H1 (cell line): ENCODE results near the gene TTC22. TPM values are rescaled to one million over a fixed set of nuclear protein-coding genes. Genes with fewer than 3 reads are reported as not detected.

Experiments used
- CTCF ChIA-PET: fragments of 300-600 bp; sonication (Branson Sonifier 250); formaldehyde crosslinking; loops from one replicate; lab custom pipeline; 2021; ENCODE audit not compliant: partially characterized antibody; lab: Charles Lee
- POLR2A ChIA-PET: fragments of 300-600 bp; sonication (Branson Sonifier 250); formaldehyde crosslinking; loops from one replicate; lab custom pipeline; 2021; ENCODE audit warnings: inconsistent platforms; ENCODE audit not compliant: partially characterized antibody; lab: Charles Lee
- DNase-seq, 2 experiments: peaks; one replicate each; pipeline versions ENCODE4 v3.0.0 to v3.0.0-alpha.2; 2010 to 2022; ENCODE audit warnings: low spot score in 2 of 2, low read depth in 1 of 2, mixed read lengths in 1 of 2
- FAIRE-seq: peaks from 2 replicates; lab custom pipeline; 2011; peaks lifted over from hg19 to GRCh38; lab: Jason Lieb, UNC
- H2AFZ ChIP-seq: 2 replicates; pipeline ENCODE4 v1.8.1; 2012; ENCODE audit warnings: low read length, inconsistent platforms
- H2AK5ac ChIP-seq: 2 replicates; pipeline ENCODE4 v1.6.1; 2013; ENCODE audit warnings: low read depth, low read length
- H2BK120ac ChIP-seq: replicated peaks from 2 replicates; pipeline ENCODE3; 2013; ENCODE audit warnings: low read depth, low read length, inconsistent platforms
- H2BK12ac ChIP-seq: 2 replicates; pipeline ENCODE4 v1.6.1; 2013; ENCODE audit warnings: low read depth, low read length
- H2BK15ac ChIP-seq: 2 replicates; pipeline ENCODE4 v1.6.1; 2013; ENCODE audit warnings: low read length
- H2BK20ac ChIP-seq: 2 replicates; pipeline ENCODE4 v1.6.1; 2013; ENCODE audit warnings: low read length
- H2BK5ac ChIP-seq: 2 replicates; pipeline ENCODE4 v1.6.1; 2013; ENCODE audit warnings: low read depth, low read length
- H3K14ac ChIP-seq: 2 replicates; pipeline ENCODE4 v1.6.1; 2013; ENCODE audit warnings: inconsistent platforms; ENCODE audit not compliant: insufficient read length
- H3K18ac ChIP-seq: 2 replicates; pipeline ENCODE4 v1.6.1; 2013; ENCODE audit warnings: low read length; ENCODE audit errors: extremely low read depth
- H3K23ac ChIP-seq: 2 replicates; pipeline ENCODE4 v1.6.1; 2013; ENCODE audit warnings: inconsistent platforms; ENCODE audit not compliant: insufficient read length
- H3K23me2 ChIP-seq: 2 replicates; pipeline ENCODE4 v1.6.1; 2013; ENCODE audit warnings: low read depth, low read length
- H3K27ac ChIP-seq: 2 replicates; pipeline ENCODE4 v1.6.1; 2011; ENCODE audit warnings: low read depth, low read length, inconsistent platforms
- H3K27me3 ChIP-seq, 4 experiments: replicated peaks in 1 of 4; 1 replicate in 1 of 4; 2 replicates in 3 of 4; pipeline versions ENCODE4 v1.6.1 to v1.8.1; 2011 to 2013; ENCODE audit warnings: low read length in 3 of 4, mild to moderate bottlenecking in 3 of 4, inconsistent platforms in 2 of 4, mixed read lengths in 2 of 4, moderate library complexity in 1 of 4; ENCODE audit not compliant: control insufficient read depth in 3 of 4, insufficient read depth in 3 of 4; ENCODE audit errors: extremely low read depth in 1 of 4
- H3K36me3 ChIP-seq, 4 experiments: 2 replicates each; pipeline versions ENCODE4 v1.6.1 to v1.8.1; 2011 to 2013; ENCODE audit warnings: mild to moderate bottlenecking in 4 of 4, low read length in 3 of 4, moderate library complexity in 2 of 4, control low read depth in 1 of 4, inconsistent platforms in 1 of 4; ENCODE audit not compliant: insufficient read depth in 4 of 4, control insufficient read depth in 2 of 4
- H3K4ac ChIP-seq: replicated peaks from 2 replicates; pipeline ENCODE3; 2013; ENCODE audit warnings: low read length, low read depth, mixed read lengths, inconsistent platforms; ENCODE audit not compliant: insufficient read length
- H3K4me1 ChIP-seq, 4 experiments: replicated peaks in 1 of 4; 1 replicate in 1 of 4; 2 replicates in 3 of 4; pipeline versions ENCODE4 v1.6.1 to v1.8.1; 2011 to 2013; ENCODE audit warnings: low read length in 3 of 4, inconsistent platforms in 2 of 4, mixed read lengths in 1 of 4; ENCODE audit not compliant: insufficient read depth in 4 of 4, control insufficient read depth in 3 of 4
- H3K4me2 ChIP-seq, 2 experiments: 2 replicates each; pipeline versions ENCODE4 v1.6.1 to v1.8.1; 2011 to 2013; ENCODE audit warnings: low read depth in 2 of 2, low read length in 2 of 2, control low read depth in 1 of 2, inconsistent platforms in 1 of 2, mild to moderate bottlenecking in 1 of 2; ENCODE audit not compliant: insufficient read depth in 1 of 2
- H3K4me3 ChIP-seq, 4 experiments: fragments of 200-600, 300-600 bp in 1 of 4; sonication (generic), shearing (Covaris generic), sonication (Bioruptor Twin) in 1 of 4; 2 replicates each; pipeline versions ENCODE4 v1.5.1 to v1.8.1; 2011 to 2016; ENCODE audit warnings: low read length in 4 of 4, low read depth in 3 of 4, control low read depth in 2 of 4, inconsistent platforms in 2 of 4, mild to moderate bottlenecking in 2 of 4, mixed read lengths in 1 of 4, moderate library complexity in 1 of 4; ENCODE audit not compliant: insufficient read depth in 2 of 4; ENCODE audit errors: extremely low read depth in 1 of 4
- H3K56ac ChIP-seq: replicated peaks from 2 replicates; pipeline ENCODE3; 2013; ENCODE audit warnings: low read depth, mild to moderate bottlenecking, mixed read lengths, low read length, inconsistent platforms; ENCODE audit not compliant: insufficient read length
- H3K79me1 ChIP-seq: 2 replicates; pipeline ENCODE4 v1.6.1; 2013; ENCODE audit warnings: low read depth, low read length, control low read depth
- H3K79me2 ChIP-seq, 2 experiments: 2 replicates each; pipeline versions ENCODE4 v1.6.1 to v1.8.1; 2012 to 2013; ENCODE audit warnings: low read length in 2 of 2, mild to moderate bottlenecking in 2 of 2, inconsistent platforms in 1 of 2; ENCODE audit not compliant: insufficient read depth in 2 of 2, control insufficient read depth in 1 of 2
- H3K9ac ChIP-seq, 4 experiments: replicated peaks in 1 of 4; 1 replicate in 1 of 4; 2 replicates in 3 of 4; pipeline versions ENCODE4 v1.6.1 to v1.8.1; 2011 to 2013; ENCODE audit warnings: low read depth in 3 of 4, low read length in 3 of 4, control low read depth in 2 of 4, mild to moderate bottlenecking in 2 of 4, moderate library complexity in 2 of 4, inconsistent platforms in 1 of 4; ENCODE audit errors: extremely low read depth in 1 of 4
- H3K9me3 ChIP-seq, 2 experiments: 2 replicates each; pipeline versions ENCODE4 v1.6.1 to v1.8.1; 2012 to 2013; ENCODE audit warnings: mild to moderate bottlenecking in 2 of 2, moderate library complexity in 2 of 2, control low read depth in 1 of 2, inconsistent platforms in 1 of 2, low read depth in 1 of 2, low read length in 1 of 2, mixed read lengths in 1 of 2; ENCODE audit not compliant: insufficient read depth in 2 of 2
- H4K20me1 ChIP-seq, 2 experiments: replicated peaks in 1 of 2; 2 replicates each; pipeline versions ENCODE3 to v1.8.1; 2011 to 2013; ENCODE audit warnings: inconsistent platforms in 2 of 2, low read length in 2 of 2, mild to moderate bottlenecking in 1 of 2; ENCODE audit not compliant: insufficient read depth in 2 of 2, control insufficient read depth in 1 of 2
- H4K5ac ChIP-seq: 2 replicates; pipeline ENCODE4 v1.6.1; 2013; ENCODE audit warnings: low read length, low read depth, mixed read lengths, inconsistent platforms; ENCODE audit not compliant: insufficient read length
- H4K8ac ChIP-seq: 2 replicates; pipeline ENCODE4 v1.8.0; 2013; ENCODE audit warnings: mild to moderate bottlenecking, moderate library complexity, low read length, inconsistent platforms; ENCODE audit not compliant: insufficient read depth; ENCODE audit errors: extremely low read depth
- H4K91ac ChIP-seq: replicated peaks from 2 replicates; pipeline ENCODE3; 2013; ENCODE audit warnings: low read length, mixed read lengths, inconsistent platforms; ENCODE audit not compliant: insufficient read length
- JUND ChIP-seq: IDR thresholded peaks from 2 replicates; pipeline ENCODE4 v1.6.1; 2011; ENCODE audit warnings: mild to moderate bottlenecking, improper control_type of control experiment, low read length
- KDM1A ChIP-seq: fragments of 200-600, 300-600 bp; sonication (generic); IDR thresholded peaks from 2 replicates; pipeline ENCODE4 v1.7.1; 2016; ENCODE audit warnings: mild to moderate bottlenecking, low read length, borderline replicate concordance
- POLR2AphosphoS5 ChIP-seq: IDR thresholded peaks from 2 replicates; pipeline ENCODE4 v1.6.1; 2011; ENCODE audit warnings: low read depth, low read length
- WGBS, 2 experiments: shearing (Covaris generic) in 1 of 2; methylation state at CpG; one replicate each; pipeline versions ENCODE4 v1.1.6 to v1.1.7; 2013 to 2015; ENCODE audit warnings: low lambda C conversion rate in 2 of 2, mixed read lengths in 2 of 2, inconsistent platforms in 1 of 2, low coverage in 1 of 2, missing lambda C conversion rate in 1 of 2; ENCODE audit not compliant: insufficient replicate concordance in 2 of 2, insufficient coverage in 1 of 2, insufficient read length in 1 of 2; ENCODE audit errors: extremely low coverage in 1 of 2, missing lambda C conversion rate in 1 of 2; 5-methylcytosine and 5-hydroxymethylcytosine counted together
- polyA plus RNA-seq, 7 experiments: library from polyadenylated mRNA; depleted of rRNA in 3 of 7; stranded (reverse) in 5 of 7; unstranded in 2 of 7; fragments of >200 nt in 5 of 7; fragments of 200-250 nt in 2 of 7; gene quantifications; 1 replicate in 5 of 7; 2 replicates in 1 of 7; 4 replicates in 1 of 7; pipeline versions ENCODE4 v1.2.1 to v1.2.3, GENCODE V29; 2011 to 2013; ENCODE audit warnings: missing spikeins in 2 of 7, mixed read lengths in 2 of 7
- total RNA-seq: library from RNA; stranded (reverse); fragmentation: NEBNext Ultra II Directional; extraction: Animal tissue kit (Norgen Biotek cat#: 25700); gene quantifications from 2 replicates; pipeline ENCODE4 v1.2.1, GENCODE V29; 2021

Gene TTC22
- total and polyA plus RNA-seq, 2 of the 8 experiments (the other 6 are each of a cell fraction or from before 2014, with no cell fraction given): 1.00 to 1.6 TPM

DNA sequence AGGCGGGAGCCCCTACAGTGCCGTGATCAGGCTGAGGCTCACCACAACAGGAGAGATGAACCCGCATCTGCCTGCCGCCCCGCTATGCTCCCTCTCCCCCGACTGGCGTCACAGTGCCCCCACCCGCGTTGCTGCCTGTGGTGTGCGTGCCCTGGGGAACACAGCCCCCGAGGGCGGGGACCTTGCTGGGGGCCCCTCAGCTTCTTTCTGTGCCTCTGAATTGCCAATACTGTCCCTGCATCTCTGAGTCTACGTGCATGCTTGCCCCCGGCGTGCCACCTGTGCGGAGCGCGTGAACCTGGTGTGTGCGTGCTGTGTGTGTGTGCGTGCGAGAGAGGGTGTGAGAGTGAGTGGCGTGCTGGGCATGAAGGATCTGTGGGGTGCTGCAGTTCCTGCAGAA, 47.1 kb downstream of the TTC22 start:
- H3K79me2 ChIP-seq: no peaks in the 10 kb centered on the region
- no peak overlapping the region for H4K5ac ChIP-seq
- H2BK5ac ChIP-seq: no peak overlapping the region
- H3K4me1 ChIP-seq: peaks cover 0 to 5% (median 2%) of the 10 kb centered on the region in 4 experiments; a peak in 4 of 7 replicates
- H3K4ac ChIP-seq: no peak overlapping the region
- ChIA-PET CTCF (interaction anchor here (0.6 kb wide), 1 partner anchor 35 kb away, joined by 4 read pairs; no protein-coding TSS in a partner anchor), POLR2A (interaction anchor here (1.0 to 1.6 kb wide), 2 partner anchors 15 to 34 kb away, joined by 3 to 7 read pairs; no protein-coding TSS in a partner anchor)
- H3K27me3 ChIP-seq: no peaks in the 10 kb centered on the region
- H3K36me3 ChIP-seq: peaks cover 4 to 15% (median 7%) of the 10 kb centered on the region in 4 experiments; a peak in 6 of 8 replicates
- H3K4me3 ChIP-seq: no peak overlapping the region
- no peak overlapping the region for H3K4me2 ChIP-seq
- peaks cover 0 to 1% of the 10 kb centered on the region in 2 experiments for H4K20me1 ChIP-seq
- H2AK5ac ChIP-seq: no peak overlapping the region
- no peaks in the 10 kb centered on the region for H3K79me1 ChIP-seq
- no peak overlapping the region for H3K18ac ChIP-seq
- no peaks in the 10 kb centered on the region for H3K23me2 ChIP-seq
- no peak overlapping the region for H3K14ac ChIP-seq
- H4K91ac ChIP-seq: no peak overlapping the region
- WGBS, 2 experiments: 91% methylated on average over 16 of the region's 22 CpGs; no CpG with 5 or more reads in 1 of the 2 experiments
- no peak overlapping the region for H3K23ac ChIP-seq
- H2BK120ac ChIP-seq: no peak overlapping the region
- H3K9me3 ChIP-seq: no peaks in the 10 kb centered on the region
- H2BK15ac ChIP-seq: no peak overlapping the region
- FAIRE-seq (no peak), DNase-seq (no peak)
- H3K56ac ChIP-seq: no peak overlapping the region
- H2BK20ac ChIP-seq: no peak overlapping the region
- no peak overlapping the region; the same call in 1 of the 2 replicates for H4K8ac ChIP-seq
- no peak overlapping the region for H2BK12ac ChIP-seq
- no peak overlapping the region for H3K9ac ChIP-seq
- no peak overlapping the region for H3K27ac ChIP-seq
- H2AFZ ChIP-seq: no peak overlapping the region
- TF ChIP-seq POLR2AphosphoS5: no peak
- TF ChIP-seq KDM1A: no peak
- no peak for TF ChIP-seq JUND
